RWPE2 (cell line): ENCODE data around the gene TUBB2A.

Source experiments
- ATAC-seq: fragments of 200-7000 bp; cut with Tn5 transposase; 3 replicates; pipeline ENCODE4 v1.9.1; 2021; ENCODE audit warnings: low read depth
- DNase-seq: peaks from one replicate; pipeline ENCODE4 v3.0.0-alpha.2; 2020; ENCODE audit warnings: low spot score
- H3K27ac ChIP-seq: fragments of 450-650 bp; 2 replicates; pipeline ENCODE4 v1.5.1; 2017; ENCODE audit warnings: mild to moderate bottlenecking; ENCODE audit not compliant: poor library complexity, severe bottlenecking
- H3K27me3 ChIP-seq: fragments of 250-450 bp; sonication (Bioruptor Pico); 2 replicates; pipeline ENCODE4 v1.5.1; 2021; ENCODE audit warnings: mild to moderate bottlenecking, moderate library complexity; ENCODE audit not compliant: insufficient read depth, poor library complexity, severe bottlenecking
- H3K36me3 ChIP-seq: fragments of 250-450 bp; sonication (Bioruptor Pico); 2 replicates; pipeline ENCODE4 v1.5.1; 2020; ENCODE audit warnings: low read depth, mild to moderate bottlenecking, moderate library complexity
- H3K4me1 ChIP-seq: fragments of 250-450 bp; sonication (Bioruptor Pico); 2 replicates; pipeline ENCODE4 v1.5.1; 2021; ENCODE audit warnings: mild to moderate bottlenecking, moderate library complexity; ENCODE audit not compliant: insufficient read depth, poor library complexity, severe bottlenecking
- H3K4me3 ChIP-seq: fragments of 250-450 bp; sonication (Bioruptor Pico); 2 replicates; pipeline ENCODE4 v1.5.1; 2021; ENCODE audit warnings: mild to moderate bottlenecking, moderate library complexity; ENCODE audit not compliant: severe bottlenecking
- H3K9me3 ChIP-seq: fragments of 250-450 bp; sonication (Bioruptor Pico); 2 replicates; pipeline ENCODE4 v1.5.1; 2021; ENCODE audit warnings: mild to moderate bottlenecking, moderate library complexity; ENCODE audit not compliant: severe bottlenecking
- CTCF ChIP-seq: fragments of 450-650 bp; IDR thresholded peaks from one replicate; pipeline ENCODE4 v1.5.1; 2017; ENCODE audit warnings: mild to moderate bottlenecking, moderate library complexity; ENCODE audit not compliant: poor library complexity, severe bottlenecking

The TUBB2A gene

DNA sequence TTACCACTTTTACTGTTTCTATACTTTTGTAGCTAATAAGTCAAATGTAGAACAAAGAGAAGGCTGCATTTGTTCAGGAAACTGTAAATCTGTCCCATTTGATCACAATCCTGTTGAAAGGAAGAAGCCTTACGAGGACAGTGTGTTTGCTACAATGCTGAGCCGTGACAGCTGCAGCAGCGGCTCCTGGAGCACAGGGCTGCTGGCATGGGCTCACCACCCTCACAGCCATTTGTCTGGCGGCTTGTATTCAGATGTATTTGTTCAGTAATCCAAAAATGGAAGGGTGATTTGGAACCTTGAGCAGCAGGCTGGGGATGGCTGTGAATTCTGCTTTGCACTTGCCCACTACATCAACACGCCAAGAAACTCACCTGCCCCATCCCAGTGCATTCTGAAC, 5.7 kb downstream of the TUBB2A start:
- no peaks in the 10 kb centered on the region for H3K9me3 ChIP-seq
- H3K27ac ChIP-seq: no peak overlapping the region
- no peaks in the 10 kb centered on the region for H3K27me3 ChIP-seq
- no peak overlapping the region for H3K4me3 ChIP-seq
- peaks cover 18% of the 10 kb centered on the region for H3K36me3 ChIP-seq
- ATAC-seq: no peak
- DNase-seq: no peak
- no peaks in the 10 kb centered on the region for H3K4me1 ChIP-seq
- TF ChIP-seq CTCF: no peak

DNA sequence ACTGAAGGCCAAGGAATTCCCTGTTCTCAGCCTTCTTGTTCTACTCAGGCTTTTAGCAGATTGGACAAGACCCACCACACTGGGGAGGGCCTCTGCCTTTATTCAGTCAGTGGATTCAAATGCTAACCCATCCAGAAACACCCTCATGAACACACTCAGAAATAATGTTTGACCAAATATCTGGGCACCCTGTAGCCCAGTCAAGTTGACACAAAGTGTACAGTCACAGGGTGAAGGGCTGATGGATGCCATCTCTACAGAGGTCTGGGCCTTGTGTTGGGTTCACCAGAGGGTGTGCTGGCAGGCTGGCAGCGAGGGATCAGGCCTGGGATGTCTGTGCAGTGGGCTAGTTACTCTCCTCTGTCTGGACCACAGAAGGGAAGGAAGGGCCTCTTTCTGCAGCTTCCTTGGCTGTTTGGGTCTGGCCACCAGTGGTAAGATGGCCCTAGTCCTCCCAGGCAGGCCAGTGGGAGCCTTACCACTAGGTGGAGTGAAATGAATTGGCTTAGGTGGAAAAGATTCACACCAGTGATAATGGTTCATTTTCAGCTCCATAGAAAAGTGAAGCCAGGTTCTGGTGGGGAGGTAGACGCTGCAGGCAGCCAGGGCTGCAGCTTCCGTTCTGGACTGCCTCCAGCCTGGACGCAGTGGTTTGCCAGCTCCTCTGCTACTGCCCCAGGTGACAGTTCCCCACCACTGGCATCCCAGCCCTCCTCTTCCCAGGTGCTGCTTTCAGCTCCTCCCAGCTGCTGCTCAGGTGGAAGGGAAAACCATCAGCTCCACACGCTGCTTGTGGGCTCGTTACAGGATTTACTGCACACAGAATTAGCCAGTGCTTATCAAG, 9.2 kb downstream of the TUBB2A start:
- no peak for TF ChIP-seq CTCF
- Histone ChIP-seq H3K27me3 (no peaks in the 10 kb centered on the region), H3K36me3 (0 out of 2 replicates have a peak, but pooled peaks cover 2% of the 10 kb centered on the region), H3K4me1 (no peaks in the 10 kb centered on the region), H3K27ac (no peak overlapping the region), H3K9me3 (no peaks in the 10 kb centered on the region), H3K4me3 (no peak overlapping the region)
- ATAC-seq (no peak), DNase-seq (no peak)

DNA sequence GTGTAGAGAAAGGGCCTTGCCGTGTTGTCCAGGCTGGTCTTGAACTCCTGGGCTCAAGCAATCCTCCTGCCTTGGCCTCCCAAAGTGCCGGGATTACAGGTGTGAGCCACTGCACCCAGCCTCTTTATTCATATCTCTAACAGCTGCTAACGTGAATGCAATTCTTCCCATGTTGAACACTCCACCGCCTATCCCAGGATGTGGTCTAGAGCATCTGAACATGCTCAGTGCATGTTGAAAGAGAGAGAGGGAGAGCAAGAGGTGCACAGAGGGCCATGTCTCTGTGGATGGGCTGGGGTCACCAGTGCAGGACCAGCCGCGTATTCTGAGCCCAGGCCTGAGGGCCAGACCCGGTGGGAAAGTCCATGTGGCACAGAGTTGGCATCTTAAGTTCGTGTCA, 12.8 kb downstream of the TUBB2A start:
- ATAC-seq (no peak), DNase-seq (no peak)
- Histone ChIP-seq H3K27me3 (no peaks in the 10 kb centered on the region), H3K36me3 (peaks cover 18% of the 10 kb centered on the region), H3K4me3 (no peak overlapping the region), H3K9me3 (no peaks in the 10 kb centered on the region), H3K4me1 (peaks cover 2% of the 10 kb centered on the region), H3K27ac (no peak overlapping the region)
- no peak for TF ChIP-seq CTCF

DNA sequence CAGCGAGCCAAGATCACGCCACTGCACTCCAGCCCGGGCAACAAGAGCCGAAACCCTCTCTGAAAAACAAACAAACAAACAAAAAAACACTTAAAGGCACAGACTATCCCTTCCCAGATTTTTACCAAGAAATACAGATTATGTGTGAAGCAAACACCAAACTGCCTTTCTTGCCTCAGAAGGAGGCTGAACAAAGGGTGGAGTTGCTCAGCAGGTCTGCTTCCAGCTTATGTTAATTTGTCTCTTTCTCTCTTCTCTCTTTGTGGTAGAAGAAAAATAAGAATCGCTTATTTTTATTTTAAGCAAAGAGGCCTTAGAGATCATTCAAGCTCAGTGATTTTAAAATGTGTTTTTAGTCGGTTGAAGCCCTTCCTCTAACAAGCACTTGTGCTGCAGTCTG, 14.2 kb downstream of the TUBB2A start:
- TF ChIP-seq CTCF: no peak
- Histone ChIP-seq H3K36me3 (peaks cover 20% of the 10 kb centered on the region), H3K4me3 (no peak overlapping the region), H3K9me3 (no peaks in the 10 kb centered on the region), H3K27me3 (no peaks in the 10 kb centered on the region), H3K27ac (no peak overlapping the region), H3K4me1 (peaks cover 16% of the 10 kb centered on the region)
- ATAC-seq (no peak), DNase-seq (no peak)

DNA sequence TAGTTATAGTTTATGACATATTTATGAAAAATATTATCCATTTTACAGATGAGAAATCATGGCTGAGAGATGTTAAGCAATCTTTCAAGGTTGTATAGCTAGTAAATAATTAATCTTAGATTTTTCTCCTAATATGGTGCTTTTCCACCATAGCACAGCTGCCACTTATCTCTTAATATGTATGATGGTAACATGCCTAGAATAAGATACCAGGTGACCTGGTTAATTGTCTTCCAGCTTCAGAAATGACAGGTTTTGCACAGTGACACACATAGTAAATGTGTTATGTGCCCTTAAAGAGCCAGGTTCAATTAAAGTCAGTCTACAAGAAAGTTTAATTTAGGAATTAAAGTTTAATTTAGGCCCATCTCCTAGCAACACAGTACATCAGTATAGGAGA, 14.8 kb downstream of the TUBB2A start:
- H3K4me1 ChIP-seq: peaks cover 22% of the 10 kb centered on the region
- no peaks in the 10 kb centered on the region for H3K27me3 ChIP-seq
- H3K27ac ChIP-seq: no peak overlapping the region
- no peak for DNase-seq
- no peak for TF ChIP-seq CTCF
- peaks cover 27% of the 10 kb centered on the region for H3K36me3 ChIP-seq
- H3K9me3 ChIP-seq: no peaks in the 10 kb centered on the region
- no peak for ATAC-seq
- no peak overlapping the region for H3K4me3 ChIP-seq
